GM21526 (cell line): ENCODE data around the gene MYPN.

Experiments used
- ATAC-seq: cut with Tn5 transposase; IDR thresholded peaks from one replicate; pipeline ENCODE4 v1.9.1; 2021; ENCODE audit warnings: moderate library complexity; ENCODE audit not compliant: unreplicated experiment, low FRiP score

Gene MYPN

GRCh38 chr10:68251625-68252495 is 142.6 kb downstream of the MYPN start:
- no peak for ATAC-seq

DNA sequence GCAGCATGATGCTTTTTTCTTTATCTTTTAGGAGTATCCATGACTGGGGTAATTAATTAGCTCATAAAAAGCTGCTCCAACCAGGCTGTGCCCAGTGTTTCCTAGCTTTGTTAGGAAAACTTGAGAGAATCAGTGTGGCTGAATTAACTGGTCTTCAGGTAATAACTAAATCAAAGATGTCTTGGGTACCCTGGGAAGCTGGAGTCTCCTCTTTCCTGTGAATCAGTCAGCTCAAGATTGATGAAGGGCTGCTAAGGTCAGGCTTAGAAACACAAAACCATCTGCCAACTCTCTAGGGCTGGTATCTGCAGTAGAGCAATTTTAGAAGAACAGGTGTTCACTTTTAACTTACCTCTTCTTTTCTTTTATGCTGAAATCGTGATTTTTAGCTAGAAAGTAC is 144.1 kb downstream of the MYPN start:
- ATAC-seq, result no peak

DNA sequence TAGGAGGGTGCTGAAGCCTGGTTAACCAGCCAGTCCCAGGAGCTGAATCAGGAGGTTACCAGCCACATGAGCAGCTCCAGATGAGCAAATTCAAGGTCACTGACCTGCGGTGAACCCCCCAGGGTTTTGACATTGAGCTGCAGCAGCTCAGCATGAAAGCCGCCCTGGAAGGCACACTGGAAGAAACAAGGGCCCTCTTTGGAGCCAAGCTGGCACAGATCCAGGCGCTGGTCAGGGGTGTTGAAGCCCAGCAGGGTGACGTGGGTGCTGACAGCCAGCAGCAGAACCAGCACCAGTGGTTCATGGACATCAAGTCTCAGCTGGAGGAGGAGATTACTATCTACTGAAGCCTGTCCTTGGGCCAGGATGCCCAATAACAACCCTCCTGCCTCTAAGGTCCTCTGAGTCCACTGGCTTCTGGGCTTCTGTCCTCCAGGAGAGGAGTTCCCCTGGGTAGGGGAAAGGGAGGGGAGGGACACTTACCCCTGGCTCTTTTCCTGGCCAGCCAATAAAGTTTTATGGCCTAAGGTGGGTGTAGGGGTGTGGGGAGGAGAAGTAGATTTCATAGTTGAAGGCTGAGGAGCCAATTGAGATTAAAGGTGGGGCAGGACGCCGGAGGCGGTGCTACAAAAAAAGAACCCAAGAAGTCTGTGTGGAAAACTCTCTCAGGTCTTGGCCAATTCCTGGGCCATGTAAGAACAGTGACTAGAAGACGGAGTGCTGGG is 152.0 kb downstream of the MYPN start:
- ATAC-seq, result no peak
